ENCODE data around the gene GSDME. TPM values are rescaled to one million over a fixed set of nuclear protein-coding genes. Genes with fewer than 3 reads are reported as not detected.

Gene GSDME
- total RNA-seq, 4 donors from 2014 or later: 5.3 to 15.7 (median 10.6) TPM

GRCh38 chr7:24721481-24722001 is 35.7 kb downstream of the GSDME start:
- no peak for DNase-seq (ENCODE audit: low spot score in 2 of 2)

GRCh38 chr7:24720283-24720682 is 37.0 kb downstream of the GSDME start:
- Histone ChIP-seq H3K36me3 (peaks cover 0 to 23% (median 0%) of the 10 kb centered on the region in 3 donors), H3K27ac (no peak overlapping the region), H3K4me3 (no peak overlapping the region), H3K9me3 (no peaks in the 10 kb centered on the region), H3K27me3 (no peaks in the 10 kb centered on the region), H3K4me1 (no peaks in the 10 kb centered on the region)
- no peak for TF ChIP-seq POLR2A (IDR thresholded peaks at IDR 0.05)
- no peak for TF ChIP-seq CTCF (IDR thresholded peaks at IDR 0.05)
- TF ChIP-seq EP300 (IDR thresholded peaks at IDR 0.05): no peak
- 95 to 97% methylated on average over 3 of the region's 3 CpGs for WGBS, 2 donors
- DNase-seq (ENCODE audit: low spot score in 2 of 2): no peak

More at GRCh38 chr7:24721481-24722001, 35.7 kb downstream of the GSDME start:
- Histone ChIP-seq H3K27ac (no peak overlapping the region), H3K4me1 (no peaks in the 10 kb centered on the region), H3K27me3 (no peaks in the 10 kb centered on the region), H3K4me3 (no peak overlapping the region), H3K36me3 (peaks cover 0 to 23% (median 0%) of the 10 kb centered on the region in 3 donors), H3K9me3 (no peaks in the 10 kb centered on the region)
- TF ChIP-seq POLR2A (IDR thresholded peaks at IDR 0.05): no peak
- TF ChIP-seq EP300 (IDR thresholded peaks at IDR 0.05): no peak
- TF ChIP-seq CTCF (IDR thresholded peaks at IDR 0.05): no peak
- WGBS, 2 donors: 38 to 54% methylated on average over 10 of the region's 10 CpGs

- H3K4me1 ChIP-seq: no peaks in the 10 kb centered on the region
- no peak for DNase-seq (ENCODE audit: low spot score in 2 of 2)
- H3K36me3 ChIP-seq: peaks cover 0 to 23% (median 0%) of the 10 kb centered on the region in 3 donors
- no peak overlapping the region for H3K27ac ChIP-seq
- TF ChIP-seq CTCF (IDR thresholded peaks at IDR 0.05): no peak
- TF ChIP-seq EP300 (IDR thresholded peaks at IDR 0.05): no peak
- TF ChIP-seq POLR2A (IDR thresholded peaks at IDR 0.05): no peak
- 85 to 89% methylated on average over 13 of the region's 13 CpGs for WGBS, 2 donors
- H3K9me3 ChIP-seq: no peaks in the 10 kb centered on the region
- no peaks in the 10 kb centered on the region for H3K27me3 ChIP-seq
- H3K4me3 ChIP-seq: no peak overlapping the region
Observed at GRCh38 chr7:24718977-24719491, 38.2 kb downstream of the GSDME start.

- no peak overlapping the region for H3K27ac ChIP-seq
- 84 to 86% methylated on average over 4 to 5 of the region's 5 CpGs for WGBS, 2 donors
- no peaks in the 10 kb centered on the region for H3K9me3 ChIP-seq
- H3K4me3 ChIP-seq: no peak overlapping the region
- H3K4me1 ChIP-seq: no peaks in the 10 kb centered on the region
- H3K36me3 ChIP-seq: peaks cover 0 to 28% (median 0%) of the 10 kb centered on the region in 3 donors
- H3K27me3 ChIP-seq: no peaks in the 10 kb centered on the region
- DNase-seq (ENCODE audit: low spot score in 2 of 2): no peak
- TF ChIP-seq POLR2A (IDR thresholded peaks at IDR 0.05): no peak
- no peak for TF ChIP-seq EP300 (IDR thresholded peaks at IDR 0.05)
Observed at GRCh38 chr7:24718431-24718831, 38.8 kb downstream of the GSDME start.

- Histone ChIP-seq H3K4me1 (no peaks in the 10 kb centered on the region), H3K27ac (no peak overlapping the region), H3K4me3 (no peak overlapping the region), H3K27me3 (no peaks in the 10 kb centered on the region), H3K36me3 (peaks cover 0 to 29% (median 0%) of the 10 kb centered on the region in 3 donors), H3K9me3 (no peaks in the 10 kb centered on the region)
- DNase-seq (ENCODE audit: low spot score in 2 of 2): no peak
- TF ChIP-seq POLR2A (IDR thresholded peaks at IDR 0.05) (no peak), CTCF (IDR thresholded peaks at IDR 0.05) (no peak), EP300 (IDR thresholded peaks at IDR 0.05) (no peak)
- WGBS, 2 donors: 76% methylated on average over 7 of the region's 7 CpGs
Observed at GRCh38 chr7:24717694-24718320, 39.5 kb downstream of the GSDME start.
